ENCODE data around the gene UBE2J2.

The UBE2J2 gene

GRCh38 chr1:1314678-1315335 is 41.2 kb upstream of the UBE2J2 start:
- no peak for DNase-seq (ENCODE audit: extremely low read depth, insufficient read length)
- TF ChIP-seq CTCF (IDR thresholded peaks at IDR 0.05; ENCODE audit: insufficient read depth, low read length, poor library complexity, severe bottlenecking), result no peak
- Histone ChIP-seq H3K36me3 (ENCODE audit: control insufficient read depth, insufficient read depth, low read length) (peaks cover 34% of the 10 kb centered on the region), H3K27me3 (replicated peaks; ENCODE audit: control insufficient read depth, insufficient read depth, low read length) (no peaks in the 10 kb centered on the region), H3K4me3 (replicated peaks; ENCODE audit: low read depth, low read length) (no peak overlapping the region)

DNA sequence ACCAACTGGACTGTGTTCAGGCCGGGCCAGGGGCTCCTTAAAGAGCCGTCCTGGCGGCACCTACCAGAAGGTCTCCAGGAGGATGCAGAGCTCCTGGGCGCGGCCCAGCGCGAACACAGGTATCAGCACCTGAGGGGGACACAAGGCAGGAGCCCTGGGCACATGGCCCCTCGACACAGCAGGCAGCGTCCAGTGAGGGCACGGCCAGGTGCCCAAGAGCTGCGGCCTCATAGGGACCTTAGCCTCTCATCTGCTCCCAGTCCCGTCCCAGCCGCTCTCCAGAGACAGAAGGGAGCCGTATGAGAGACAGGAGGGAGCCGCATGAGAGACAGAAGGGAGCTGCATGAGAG is 40.6 kb upstream of the UBE2J2 start:
- DNase-seq (ENCODE audit: extremely low read depth, insufficient read length), result no peak
- peaks cover 31% of the 10 kb centered on the region for H3K36me3 ChIP-seq (ENCODE audit: control insufficient read depth, insufficient read depth, low read length)
- TF ChIP-seq CTCF (IDR thresholded peaks at IDR 0.05; ENCODE audit: insufficient read depth, low read length, poor library complexity, severe bottlenecking), result no peak
- H3K27me3 ChIP-seq (replicated peaks; ENCODE audit: control insufficient read depth, insufficient read depth, low read length), result no peaks in the 10 kb centered on the region
- no peak overlapping the region for H3K4me3 ChIP-seq (replicated peaks; ENCODE audit: low read depth, low read length)

- no peak for DNase-seq (ENCODE audit: extremely low read depth, insufficient read length)
- no peak for TF ChIP-seq CTCF (IDR thresholded peaks at IDR 0.05; ENCODE audit: insufficient read depth, low read length, poor library complexity, severe bottlenecking)
- Histone ChIP-seq H3K36me3 (ENCODE audit: control insufficient read depth, insufficient read depth, low read length) (peaks cover 28% of the 10 kb centered on the region), H3K4me3 (replicated peaks; ENCODE audit: low read depth, low read length) (no peak overlapping the region), H3K27me3 (replicated peaks; ENCODE audit: control insufficient read depth, insufficient read depth, low read length) (no peaks in the 10 kb centered on the region)
These were observed 40.0 kb upstream of the UBE2J2 start for GRCh38 chr1:1313500-1314236.

DNA sequence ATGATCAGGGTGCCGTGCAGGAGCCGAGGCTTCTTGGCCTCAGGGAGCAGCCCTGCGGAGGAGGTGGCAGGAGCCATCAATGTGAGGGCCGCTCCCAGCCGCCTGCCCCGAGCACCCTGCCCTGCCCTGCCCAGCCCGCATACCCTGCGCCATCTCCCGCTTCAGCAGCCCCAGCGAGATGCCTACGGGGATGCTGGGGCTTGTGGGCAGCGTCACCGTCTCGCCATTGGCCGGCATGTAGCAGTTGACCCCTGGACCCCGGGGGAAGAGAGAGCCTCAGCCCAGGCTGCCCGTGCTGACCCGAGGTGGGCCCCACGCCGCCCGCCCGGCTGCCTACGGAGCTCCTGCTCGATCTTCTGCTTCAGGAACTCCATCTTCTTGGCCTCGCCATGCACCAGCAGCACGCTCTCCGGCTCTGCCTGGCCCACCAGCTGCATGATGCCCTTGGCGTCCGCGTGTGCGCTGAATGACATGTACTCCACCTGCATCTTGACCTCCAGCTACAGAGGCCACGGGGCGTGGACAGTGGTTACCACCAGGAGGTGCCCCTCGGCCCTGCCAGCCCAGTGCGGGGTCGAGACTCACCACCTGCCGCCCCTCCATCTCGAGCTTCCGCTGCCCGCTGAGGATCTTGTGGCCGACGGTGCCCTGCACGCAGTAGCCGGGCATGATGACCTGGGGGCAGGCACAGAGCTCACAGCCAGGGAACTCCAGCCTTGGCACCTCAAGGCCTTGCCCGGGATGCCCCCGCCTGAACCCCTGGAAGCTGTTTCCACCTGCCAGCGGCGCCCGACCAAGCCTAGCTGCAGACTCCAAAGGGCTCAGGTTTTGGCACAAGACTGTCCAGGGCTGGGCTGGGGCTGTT is 39.0 kb upstream of the UBE2J2 start:
- peaks cover 28% of the 10 kb centered on the region for H3K36me3 ChIP-seq (ENCODE audit: control insufficient read depth, insufficient read depth, low read length)

More for the DNA sequence above, 39.0 kb upstream of the UBE2J2 start:
- DNase-seq (ENCODE audit: extremely low read depth, insufficient read length), result no peak
- TF ChIP-seq CTCF (IDR thresholded peaks at IDR 0.05; ENCODE audit: insufficient read depth, low read length, poor library complexity, severe bottlenecking), result no peak
- H3K4me3 ChIP-seq (replicated peaks; ENCODE audit: low read depth, low read length), result no peak overlapping the region
- H3K27me3 ChIP-seq (replicated peaks; ENCODE audit: control insufficient read depth, insufficient read depth, low read length), result no peaks in the 10 kb centered on the region

Measured in GM06990 (cell line).